22Rv1 (cell line): ENCODE measurements around the gene FBXO11.

Experiments used
- ZFX ChIP-seq: fragments of 450-650 bp; IDR thresholded peaks from 2 replicates; pipeline ENCODE4 v1.6.1; 2017; ENCODE audit warnings: antibody characterized with exemption, borderline replicate concordance
- TF ChIP-seq, protein P1 (sequence below): fragments of 450-650 bp; IDR thresholded peaks from 2 replicates; pipeline ENCODE4 v1.5.1; 2017; ENCODE audit warnings: mild to moderate bottlenecking

DNA sequence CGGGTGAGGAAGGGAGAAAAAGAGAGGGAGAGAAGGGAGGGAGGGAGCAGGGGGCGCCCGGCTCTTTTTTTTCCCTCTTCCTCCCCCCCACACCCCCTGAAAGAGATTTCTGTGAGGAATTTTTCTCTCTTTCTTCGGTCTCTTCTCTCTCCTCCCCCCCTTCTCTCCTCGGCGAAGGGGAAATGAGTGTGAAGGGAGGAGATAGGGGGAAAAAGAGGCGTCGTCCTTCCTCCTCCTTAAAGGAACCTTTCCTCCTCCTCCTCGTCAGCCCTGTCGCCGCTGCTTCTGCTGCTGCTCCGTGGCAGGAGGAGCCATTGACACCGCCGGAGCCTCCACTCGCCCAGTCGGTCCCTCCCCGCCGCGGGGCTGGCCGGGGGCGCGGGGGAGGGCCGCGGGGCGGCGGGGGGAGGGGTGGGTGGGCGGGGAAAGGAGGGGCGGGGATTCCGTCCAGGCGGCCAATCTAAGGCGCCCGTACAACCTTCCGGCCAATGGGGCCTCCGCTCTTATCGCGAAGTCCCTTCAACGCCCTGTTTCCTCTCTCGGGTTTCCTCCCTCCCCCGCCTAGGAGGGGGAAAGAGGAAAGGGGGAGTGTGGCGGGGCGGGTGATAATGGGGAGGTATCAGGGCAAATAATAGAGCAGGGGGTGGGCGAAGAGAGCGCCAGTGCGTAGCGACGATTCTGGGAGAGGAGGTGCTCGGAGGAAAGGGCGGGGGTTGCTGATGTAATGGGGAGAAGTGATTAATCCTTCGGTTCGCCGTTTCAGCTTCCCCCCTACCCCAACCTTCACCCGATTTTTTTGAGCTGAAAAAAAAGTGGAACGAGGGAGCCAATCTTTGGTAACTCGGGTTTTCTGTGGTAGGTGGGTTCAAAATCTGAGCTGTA lies at the start of gene FBXO11:
- TF ChIP-seq, protein P1, sequence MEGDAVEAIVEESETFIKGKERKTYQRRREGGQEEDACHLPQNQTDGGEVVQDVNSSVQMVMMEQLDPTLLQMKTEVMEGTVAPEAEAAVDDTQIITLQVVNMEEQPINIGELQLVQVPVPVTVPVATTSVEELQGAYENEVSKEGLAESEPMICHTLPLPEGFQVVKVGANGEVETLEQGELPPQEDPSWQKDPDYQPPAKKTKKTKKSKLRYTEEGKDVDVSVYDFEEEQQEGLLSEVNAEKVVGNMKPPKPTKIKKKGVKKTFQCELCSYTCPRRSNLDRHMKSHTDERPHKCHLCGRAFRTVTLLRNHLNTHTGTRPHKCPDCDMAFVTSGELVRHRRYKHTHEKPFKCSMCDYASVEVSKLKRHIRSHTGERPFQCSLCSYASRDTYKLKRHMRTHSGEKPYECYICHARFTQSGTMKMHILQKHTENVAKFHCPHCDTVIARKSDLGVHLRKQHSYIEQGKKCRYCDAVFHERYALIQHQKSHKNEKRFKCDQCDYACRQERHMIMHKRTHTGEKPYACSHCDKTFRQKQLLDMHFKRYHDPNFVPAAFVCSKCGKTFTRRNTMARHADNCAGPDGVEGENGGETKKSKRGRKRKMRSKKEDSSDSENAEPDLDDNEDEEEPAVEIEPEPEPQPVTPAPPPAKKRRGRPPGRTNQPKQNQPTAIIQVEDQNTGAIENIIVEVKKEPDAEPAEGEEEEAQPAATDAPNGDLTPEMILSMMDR = no peak
- TF ChIP-seq ZFX = no peak
